Hepatic stellate cell (primary cell): ENCODE data around the gene PITX1.

Experiments used
- DNase-seq: peaks from one replicate; pipeline ENCODE4 v3.0.0; 2011; ENCODE audit warnings: low spot score

PITX1 gene

DNA sequence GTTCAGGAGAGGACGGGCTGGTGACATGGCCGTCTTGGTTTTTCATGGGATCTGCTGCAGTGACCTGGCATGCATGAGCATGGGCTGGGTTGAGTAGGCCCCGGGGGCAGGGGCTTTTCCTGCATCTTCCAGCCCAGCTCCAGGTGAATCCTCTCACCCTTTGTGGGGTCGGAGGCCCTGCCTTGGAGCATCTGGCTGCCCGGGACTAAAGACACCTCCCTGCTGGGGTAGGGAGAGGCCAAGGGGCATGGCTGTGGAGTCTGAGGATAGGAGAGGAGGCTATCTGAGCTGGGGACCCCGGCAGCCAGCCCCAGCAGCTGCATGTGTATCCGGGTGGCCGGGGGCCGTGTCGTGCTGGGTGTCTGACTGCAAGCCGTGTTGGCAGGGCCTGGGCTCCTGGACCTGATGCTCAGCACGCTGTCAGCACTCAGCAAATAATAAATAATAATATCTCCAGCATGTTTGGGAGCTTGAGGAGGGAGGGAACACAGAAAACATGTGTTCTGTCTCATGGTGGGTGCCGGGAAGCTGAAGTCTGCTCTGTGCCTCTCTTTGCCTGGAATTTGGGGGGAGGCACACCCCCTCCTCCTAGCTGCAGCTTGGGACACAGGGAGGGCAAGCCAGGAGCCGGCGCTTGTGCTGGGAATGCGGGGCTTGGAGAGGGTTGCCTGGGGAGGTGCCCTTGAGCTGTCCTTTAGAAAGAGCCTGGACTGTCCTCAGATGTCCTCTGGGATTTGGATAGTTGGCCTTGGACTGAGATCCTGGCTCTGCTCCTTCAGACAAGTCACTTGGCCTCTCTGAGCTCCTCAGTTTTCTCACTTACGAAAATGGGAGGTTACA lies 28.4 kb upstream of the PITX1 start:
- no peak for DNase-seq

DNA sequence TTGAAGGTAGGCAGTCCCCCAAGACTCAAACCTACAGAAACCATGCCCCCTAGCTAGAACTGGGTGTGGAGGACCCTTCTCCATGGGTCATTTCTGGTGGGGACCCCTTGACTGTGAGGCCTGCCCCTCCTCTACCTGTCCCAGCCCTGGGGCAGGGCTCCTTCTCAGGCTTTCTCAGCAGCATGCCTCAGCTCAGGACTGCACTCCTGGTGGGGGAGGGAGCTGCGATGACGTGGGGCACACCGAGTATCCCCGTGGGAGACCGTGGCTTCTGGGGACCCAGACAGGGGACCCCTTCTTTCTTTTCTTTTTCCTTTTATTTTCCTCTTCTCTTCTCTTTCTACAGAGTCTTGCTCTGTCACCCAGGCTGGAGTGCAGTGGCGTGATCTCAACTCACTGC lies 27.0 kb upstream of the PITX1 start:
- DNase-seq: no peak

- DNase-seq: no peak
Observed at GRCh38 chr5:135060021-135060420, 26.0 kb upstream of the PITX1 start.

DNA sequence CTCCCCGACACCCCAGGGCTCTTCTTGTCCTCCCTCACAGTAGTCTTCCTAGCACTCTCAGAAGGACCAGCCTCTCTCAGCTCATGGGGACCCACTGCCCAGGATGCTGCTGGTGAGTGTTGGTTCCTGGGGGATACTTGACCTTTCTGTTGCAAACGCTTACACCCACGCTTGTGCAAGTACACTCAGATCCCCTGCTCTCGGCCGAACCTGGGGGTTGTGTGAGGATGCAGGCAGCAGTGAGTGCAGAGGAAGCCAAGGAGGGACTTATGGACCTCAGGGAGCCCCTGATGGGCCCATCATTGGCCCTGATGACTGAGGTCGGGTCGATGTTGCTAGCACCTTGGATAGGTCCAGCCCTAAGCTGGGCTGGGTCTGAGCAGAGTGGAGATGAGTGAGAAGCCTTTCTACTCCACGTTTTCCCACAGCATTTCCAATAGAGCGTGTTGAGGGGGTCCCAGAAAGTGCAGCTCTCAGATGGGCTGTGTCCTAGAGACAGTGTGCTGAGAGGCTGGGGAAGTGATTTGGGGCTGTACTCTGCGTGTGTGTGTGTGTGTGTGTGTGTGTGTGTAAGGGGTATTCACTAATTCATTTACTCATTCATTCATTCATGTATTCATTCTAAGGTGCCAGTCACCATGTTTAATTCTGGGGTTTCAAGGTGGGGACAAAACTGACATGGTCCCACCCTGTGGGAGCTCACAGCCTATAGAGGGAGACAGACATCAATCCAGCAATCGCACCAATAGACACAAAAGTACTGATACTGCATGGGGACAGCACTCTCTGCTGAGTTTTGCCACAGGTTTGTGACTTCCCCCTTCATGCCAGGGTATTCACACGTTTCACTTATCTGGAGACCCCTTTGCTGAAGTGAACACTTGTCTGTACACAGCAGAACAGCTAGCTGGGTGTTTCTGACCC lies 25.2 kb upstream of the PITX1 start:
- DNase-seq: no peak

DNA sequence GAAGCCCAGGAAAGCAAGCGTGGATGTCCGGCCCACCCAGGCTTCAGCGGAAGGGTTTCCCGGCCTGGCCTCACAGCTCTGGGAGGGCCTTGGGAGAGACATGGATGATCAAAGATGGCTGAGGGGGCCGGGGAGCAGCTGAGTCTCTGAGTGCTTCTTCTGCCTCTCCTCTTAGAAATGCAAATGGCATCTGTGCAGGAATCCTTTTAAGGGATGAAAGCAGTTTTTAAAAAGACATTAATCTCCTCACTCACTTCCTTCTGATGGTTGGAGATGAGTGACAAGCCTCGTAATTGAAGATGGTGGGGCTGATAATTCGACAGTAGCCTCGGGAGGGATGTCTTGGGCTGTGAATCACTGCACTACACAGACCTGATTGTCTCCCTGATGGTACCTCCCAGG lies 24.3 kb upstream of the PITX1 start:
- no peak for DNase-seq

GRCh38 chr5:135057233-135057632 lies 23.2 kb upstream of the PITX1 start:
- DNase-seq: no peak

- no peak for DNase-seq
Observed at GRCh38 chr5:135056316-135057030, 22.4 kb upstream of the PITX1 start.

GRCh38 chr5:135055396-135055795 lies 21.4 kb upstream of the PITX1 start:
- DNase-seq: no peak

- DNase-seq: no peak
Observed at GRCh38 chr5:135054546-135054945, 20.5 kb upstream of the PITX1 start.

DNA sequence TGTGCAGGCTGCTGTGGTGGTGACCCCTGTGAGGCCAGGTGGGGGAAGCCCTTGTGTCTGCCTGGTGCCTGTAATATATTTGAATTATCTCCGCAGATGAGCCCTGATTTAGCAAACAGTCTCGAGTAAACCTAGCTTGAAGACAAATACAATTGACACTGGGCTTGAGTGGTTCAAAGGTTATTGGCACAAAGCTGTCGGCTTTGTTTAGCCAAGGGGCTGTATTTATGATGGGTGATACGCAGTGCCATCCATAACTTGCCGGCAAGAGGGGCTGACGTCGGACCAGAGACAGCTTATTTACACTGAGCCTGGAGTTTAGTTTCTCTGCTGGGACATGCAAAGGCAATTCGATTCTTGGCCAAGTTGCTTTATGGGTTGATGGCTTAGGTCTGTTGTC lies 20.0 kb upstream of the PITX1 start:
- DNase-seq: no peak

GRCh38 chr5:135053278-135053677 lies 19.2 kb upstream of the PITX1 start:
- no peak for DNase-seq

GRCh38 chr5:135052511-135053145 lies 18.6 kb upstream of the PITX1 start:
- DNase-seq: no peak

- DNase-seq: no peak
Observed at GRCh38 chr5:135051872-135052271, 17.8 kb upstream of the PITX1 start.

- DNase-seq: no peak
Observed at GRCh38 chr5:135051399-135051798, 17.4 kb upstream of the PITX1 start.

GRCh38 chr5:135050244-135050767 lies 16.3 kb upstream of the PITX1 start:
- no peak for DNase-seq

DNA sequence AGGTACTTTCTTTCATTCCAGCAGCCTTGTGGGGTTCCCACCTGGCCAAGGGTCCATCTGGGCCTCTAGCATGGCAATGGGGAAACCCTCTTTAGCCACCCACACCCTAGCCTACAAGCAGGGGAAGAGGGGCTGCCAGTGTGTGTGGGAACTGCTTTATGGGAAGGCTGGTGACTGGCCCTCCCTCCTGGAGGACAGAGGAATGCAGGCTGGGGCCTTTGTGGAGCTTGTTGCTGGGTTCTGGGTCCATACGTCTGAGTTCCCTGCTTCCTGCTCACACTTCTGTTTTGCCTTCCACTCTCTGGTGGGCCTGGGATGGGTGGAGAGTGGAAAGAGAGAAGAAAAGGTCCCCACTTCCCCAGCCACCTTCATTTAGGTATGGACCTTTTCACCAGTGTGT lies 14.9 kb upstream of the PITX1 start:
- no peak for DNase-seq

DNA sequence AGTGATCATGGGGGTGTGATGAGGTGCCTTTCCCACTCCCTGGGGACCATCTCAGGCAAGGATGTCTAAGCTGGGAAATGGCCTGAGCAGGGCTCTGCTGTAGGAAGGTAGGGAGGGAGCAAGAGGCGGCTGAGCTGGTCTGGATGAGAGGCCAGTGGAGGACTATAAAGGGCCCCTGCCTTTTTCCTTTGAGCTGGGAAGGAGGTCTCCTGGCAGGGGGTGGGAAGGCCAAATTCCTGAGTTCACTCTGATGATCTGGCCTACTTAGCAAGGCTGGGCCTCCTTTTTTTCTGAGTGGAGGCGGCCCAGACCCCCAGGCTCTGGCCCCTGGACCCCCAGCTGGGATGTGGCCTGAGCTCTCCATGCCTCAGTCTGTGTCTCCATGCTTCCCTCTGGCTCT lies 14.3 kb upstream of the PITX1 start:
- no peak for DNase-seq

DNA sequence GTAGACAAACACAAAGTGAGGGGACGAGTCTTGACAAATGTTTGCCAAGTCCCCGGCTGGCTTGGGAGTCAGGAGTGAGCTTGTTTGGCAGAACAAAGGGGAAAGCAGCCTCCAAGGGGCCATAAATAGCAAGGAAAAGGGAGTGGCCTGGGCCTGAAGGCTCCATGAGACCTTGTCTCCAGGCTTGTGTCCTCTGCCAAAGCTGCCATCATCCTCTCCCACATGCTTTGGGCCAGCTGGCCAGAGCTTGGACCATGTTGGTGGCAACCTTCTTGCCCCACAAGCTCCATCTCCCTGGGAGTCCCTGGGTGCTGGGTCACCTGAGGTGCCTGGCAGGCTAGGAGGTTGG lies 13.3 kb upstream of the PITX1 start:
- no peak for DNase-seq

DNA sequence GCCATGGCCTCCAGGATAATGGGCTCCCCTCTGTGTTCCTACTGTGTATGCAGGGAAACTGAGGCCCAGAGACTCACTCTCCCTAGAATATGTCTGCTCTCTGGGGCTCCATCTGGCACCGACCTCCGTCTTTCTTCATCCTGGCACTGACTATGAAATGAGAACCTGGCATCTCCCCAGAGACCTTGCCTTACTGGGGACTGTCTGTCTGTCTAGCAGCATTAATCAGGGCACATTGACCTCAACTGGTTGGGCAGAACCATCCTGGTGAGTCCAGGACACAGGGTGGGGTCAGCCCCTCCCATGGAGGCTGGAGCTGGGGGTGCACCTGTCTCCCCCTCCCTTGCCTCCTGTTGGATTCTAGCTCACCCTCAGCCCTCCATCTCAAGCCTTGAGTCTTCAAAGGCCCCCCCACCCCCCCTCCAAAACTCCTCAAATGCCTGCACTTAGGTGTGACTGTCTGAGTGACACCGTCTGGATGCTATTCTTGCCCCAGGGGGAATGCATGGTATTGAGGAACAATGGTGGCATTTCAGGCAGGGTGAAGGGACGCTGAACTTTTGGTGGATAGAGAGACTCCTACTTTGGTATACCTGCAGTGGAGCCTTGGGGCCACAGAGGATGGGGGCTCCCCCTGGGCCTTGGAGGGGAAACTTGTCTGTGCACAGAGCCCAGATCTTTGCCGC lies 12.8 kb upstream of the PITX1 start:
- DNase-seq: no peak

GRCh38 chr5:135045488-135045887 lies 11.5 kb upstream of the PITX1 start:
- DNase-seq: no peak

- DNase-seq: no peak
Observed at GRCh38 chr5:135042595-135042994, 8.6 kb upstream of the PITX1 start.
